ENCODE results near the gene PYCARD.

The PYCARD gene

DNA sequence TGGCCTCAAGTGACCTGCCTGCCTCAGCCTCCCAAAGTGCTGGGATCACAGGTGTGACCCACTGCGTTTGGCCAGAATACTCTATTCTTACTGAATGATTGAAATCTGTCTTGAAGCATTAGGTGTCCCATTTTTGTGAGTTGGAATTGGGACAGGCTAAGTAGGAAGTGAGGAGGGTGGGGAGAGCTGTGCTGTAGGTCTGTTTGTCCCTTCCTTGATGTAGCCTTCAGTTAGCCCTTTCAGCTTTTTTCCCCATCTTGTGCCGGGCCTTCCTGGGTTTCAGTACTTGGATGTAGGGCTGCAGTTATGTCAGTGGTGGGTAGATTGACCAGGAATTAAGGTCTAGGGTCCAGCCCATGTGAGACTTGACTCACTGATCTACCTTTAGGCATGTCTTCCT lies 8.7 kb downstream of the PYCARD start:
- 0 out of 2 replicates have a peak, but pooled peaks cover 1% of the 10 kb centered on the region for H3K4me1 ChIP-seq (ENCODE audit: low read length)
- peaks cover 74% of the 10 kb centered on the region for H3K36me3 ChIP-seq (replicated peaks; ENCODE audit: low read depth, low read length)
- no peak overlapping the region for H3K9ac ChIP-seq (ENCODE audit: low read length)
- H3K79me2 ChIP-seq (ENCODE audit: low read length) = peaks cover 41% of the 10 kb centered on the region
- no peak overlapping the region for H3K4me2 ChIP-seq (ENCODE audit: low read length)
- peaks cover 81% of the 10 kb centered on the region for H4K20me1 ChIP-seq (ENCODE audit: insufficient read depth, low read length)
- TF ChIP-seq, protein P1, sequence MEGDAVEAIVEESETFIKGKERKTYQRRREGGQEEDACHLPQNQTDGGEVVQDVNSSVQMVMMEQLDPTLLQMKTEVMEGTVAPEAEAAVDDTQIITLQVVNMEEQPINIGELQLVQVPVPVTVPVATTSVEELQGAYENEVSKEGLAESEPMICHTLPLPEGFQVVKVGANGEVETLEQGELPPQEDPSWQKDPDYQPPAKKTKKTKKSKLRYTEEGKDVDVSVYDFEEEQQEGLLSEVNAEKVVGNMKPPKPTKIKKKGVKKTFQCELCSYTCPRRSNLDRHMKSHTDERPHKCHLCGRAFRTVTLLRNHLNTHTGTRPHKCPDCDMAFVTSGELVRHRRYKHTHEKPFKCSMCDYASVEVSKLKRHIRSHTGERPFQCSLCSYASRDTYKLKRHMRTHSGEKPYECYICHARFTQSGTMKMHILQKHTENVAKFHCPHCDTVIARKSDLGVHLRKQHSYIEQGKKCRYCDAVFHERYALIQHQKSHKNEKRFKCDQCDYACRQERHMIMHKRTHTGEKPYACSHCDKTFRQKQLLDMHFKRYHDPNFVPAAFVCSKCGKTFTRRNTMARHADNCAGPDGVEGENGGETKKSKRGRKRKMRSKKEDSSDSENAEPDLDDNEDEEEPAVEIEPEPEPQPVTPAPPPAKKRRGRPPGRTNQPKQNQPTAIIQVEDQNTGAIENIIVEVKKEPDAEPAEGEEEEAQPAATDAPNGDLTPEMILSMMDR (IDR thresholded peaks at IDR 0.05; ENCODE audit: low read depth, low read length) = no peak
- TF ChIP-seq EZH2phosphoT487 (IDR thresholded peaks at IDR 0.05; ENCODE audit: low read depth) = no peak
- H3K9me3 ChIP-seq (ENCODE audit: insufficient read depth, low read length) = no peaks in the 10 kb centered on the region
- H3K4me3 ChIP-seq (ENCODE audit: low read length) = no peak overlapping the region
- H2AFZ ChIP-seq (ENCODE audit: low read depth, low read length) = no peak overlapping the region
- no peak overlapping the region for H3K27ac ChIP-seq (ENCODE audit: low read length)
- no peaks in the 10 kb centered on the region for H3K27me3 ChIP-seq (ENCODE audit: low read depth, low read length)

DNA sequence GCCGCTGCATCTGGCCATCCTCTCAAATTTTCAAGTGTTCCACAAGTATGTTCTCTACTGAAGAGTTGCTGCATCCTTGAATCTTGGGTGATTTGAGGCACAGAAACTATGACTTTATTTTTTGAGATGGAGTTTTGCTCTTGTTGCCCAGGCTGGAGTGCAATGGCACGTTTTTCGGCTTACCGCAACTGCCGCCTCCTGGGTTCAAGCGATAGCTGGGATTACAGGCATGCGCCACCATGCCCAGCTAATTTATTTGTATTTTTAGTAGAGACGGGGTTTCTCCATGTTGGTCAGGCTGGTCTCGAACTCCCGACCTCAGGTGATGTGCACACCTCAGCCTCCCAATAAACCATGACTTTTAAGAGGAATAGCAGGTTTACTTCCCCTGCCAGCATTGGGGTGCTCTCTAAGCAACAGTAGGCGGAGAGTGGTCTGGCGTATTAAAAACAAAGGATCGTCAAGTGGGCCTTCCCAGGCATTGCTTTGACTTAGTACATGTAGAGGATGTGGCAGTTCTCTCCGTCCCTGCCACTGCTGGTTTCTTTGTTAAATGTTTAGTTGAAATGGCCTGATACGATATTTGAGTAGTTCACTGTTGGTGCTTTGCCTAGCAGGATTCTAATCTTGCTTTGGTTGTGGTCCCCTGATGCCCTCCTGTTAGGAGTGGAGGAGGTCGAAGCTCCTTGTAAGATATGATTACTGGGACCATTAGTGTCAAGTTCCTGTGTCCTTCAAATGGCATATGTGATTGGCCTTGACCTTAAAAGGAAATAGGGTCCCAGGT lies 9.5 kb downstream of the PYCARD start:
- TF ChIP-seq, protein P1 (IDR thresholded peaks at IDR 0.05; ENCODE audit: low read depth, low read length) = no peak
- TF ChIP-seq EZH2phosphoT487 (IDR thresholded peaks at IDR 0.05; ENCODE audit: low read depth) = no peak
- Histone ChIP-seq H3K9ac (ENCODE audit: low read length) (no peak overlapping the region), H3K27me3 (ENCODE audit: low read depth, low read length) (no peaks in the 10 kb centered on the region), H2AFZ (ENCODE audit: low read depth, low read length) (no peak overlapping the region), H3K4me2 (ENCODE audit: low read length) (no peak overlapping the region), H3K27ac (ENCODE audit: low read length) (no peak overlapping the region), H3K79me2 (ENCODE audit: low read length) (peaks cover 49% of the 10 kb centered on the region), H3K4me3 (ENCODE audit: low read length) (no peak overlapping the region), H3K9me3 (ENCODE audit: insufficient read depth, low read length) (no peaks in the 10 kb centered on the region), H3K4me1 (ENCODE audit: low read length) (0 out of 2 replicates have a peak, but pooled peaks cover 2% of the 10 kb centered on the region), H4K20me1 (ENCODE audit: insufficient read depth, low read length) (peaks cover 81% of the 10 kb centered on the region), H3K36me3 (replicated peaks; ENCODE audit: low read depth, low read length) (peaks cover 82% of the 10 kb centered on the region)

DNA sequence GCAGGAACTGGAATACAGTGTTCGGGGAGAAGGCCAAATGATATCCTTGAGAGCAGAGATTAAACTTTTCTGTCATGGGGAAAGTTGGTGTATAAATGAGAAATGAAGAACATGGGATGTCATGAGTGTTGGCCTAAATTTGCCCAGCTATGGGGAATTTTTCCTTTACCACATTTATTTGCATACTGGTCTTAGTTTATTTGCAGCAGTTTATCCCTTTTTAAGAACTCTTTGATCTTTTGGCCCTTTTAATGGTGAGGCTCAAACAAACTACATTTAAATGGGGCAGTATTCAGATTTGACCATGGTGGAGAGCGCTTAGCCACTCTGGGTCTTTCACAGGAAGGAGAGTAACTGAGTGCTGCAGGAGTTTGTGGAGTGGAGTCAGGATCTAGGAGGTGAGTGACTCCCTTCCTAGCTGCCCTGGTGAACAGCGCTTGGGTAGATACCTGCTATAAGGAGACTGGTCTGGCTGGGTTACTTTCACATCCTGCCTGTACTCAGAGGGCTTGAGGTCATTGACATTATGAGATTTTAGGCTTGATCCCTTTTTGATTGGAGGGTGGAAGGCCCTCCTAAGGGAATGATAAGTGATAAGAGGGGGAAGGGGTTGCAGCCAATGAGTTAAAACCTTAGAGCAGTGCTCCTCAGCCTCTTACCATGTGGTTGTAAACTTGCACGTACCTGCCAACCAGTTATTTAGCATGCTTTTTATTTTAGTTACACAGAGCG lies 10.7 kb downstream of the PYCARD start:
- Histone ChIP-seq H2AFZ (ENCODE audit: low read depth, low read length) (no peak overlapping the region), H3K9ac (ENCODE audit: low read length) (no peak overlapping the region), H4K20me1 (ENCODE audit: insufficient read depth, low read length) (peaks cover 89% of the 10 kb centered on the region), H3K27me3 (ENCODE audit: low read depth, low read length) (no peaks in the 10 kb centered on the region), H3K4me2 (ENCODE audit: low read length) (no peak overlapping the region), H3K36me3 (replicated peaks; ENCODE audit: low read depth, low read length) (peaks cover 94% of the 10 kb centered on the region), H3K4me1 (ENCODE audit: low read length) (0 out of 2 replicates have a peak, but pooled peaks cover 2% of the 10 kb centered on the region), H3K9me3 (ENCODE audit: insufficient read depth, low read length) (no peaks in the 10 kb centered on the region), H3K79me2 (ENCODE audit: low read length) (peaks cover 61% of the 10 kb centered on the region), H3K27ac (ENCODE audit: low read length) (no peak overlapping the region), H3K4me3 (ENCODE audit: low read length) (no peak overlapping the region)
- TF ChIP-seq EZH2phosphoT487 (IDR thresholded peaks at IDR 0.05; ENCODE audit: low read depth) = no peak
- TF ChIP-seq, protein P1 (IDR thresholded peaks at IDR 0.05; ENCODE audit: low read depth, low read length) = no peak

DNA sequence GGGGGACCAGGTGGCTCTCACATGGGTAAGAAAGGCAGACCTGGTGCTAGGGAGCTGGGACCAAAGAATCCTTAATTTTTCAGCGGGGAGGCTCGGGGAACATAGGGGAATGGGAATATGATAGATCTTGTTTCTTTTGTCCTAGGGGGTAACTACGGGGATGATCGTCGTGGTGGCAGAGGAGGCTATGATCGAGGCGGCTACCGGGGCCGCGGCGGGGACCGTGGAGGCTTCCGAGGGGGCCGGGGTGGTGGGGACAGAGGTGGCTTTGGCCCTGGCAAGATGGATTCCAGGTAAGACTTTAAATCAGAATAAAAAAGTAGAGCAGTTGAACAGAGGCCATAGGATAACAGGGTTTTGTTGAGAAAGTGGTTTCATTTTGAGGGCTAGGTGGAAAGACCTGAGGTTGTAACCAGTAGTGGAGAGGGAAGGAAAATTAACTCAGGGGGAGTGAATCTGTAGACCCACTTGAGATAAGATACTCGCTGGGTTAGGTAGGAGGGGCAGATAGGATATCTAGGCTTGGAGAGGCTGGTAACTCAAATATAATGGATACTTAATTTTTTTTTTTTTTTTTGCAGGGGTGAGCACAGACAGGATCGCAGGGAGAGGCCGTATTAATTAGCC lies 11.6 kb downstream of the PYCARD start:
- Histone ChIP-seq H3K4me3 (ENCODE audit: low read length) (no peak overlapping the region), H3K9ac (ENCODE audit: low read length) (no peak overlapping the region), H3K4me2 (ENCODE audit: low read length) (no peak overlapping the region), H3K4me1 (ENCODE audit: low read length) (0 out of 2 replicates have a peak, but pooled peaks cover 2% of the 10 kb centered on the region), H3K36me3 (replicated peaks; ENCODE audit: low read depth, low read length) (peaks cover 99% of the 10 kb centered on the region), H3K9me3 (ENCODE audit: insufficient read depth, low read length) (no peaks in the 10 kb centered on the region), H3K27me3 (ENCODE audit: low read depth, low read length) (no peaks in the 10 kb centered on the region), H4K20me1 (ENCODE audit: insufficient read depth, low read length) (peaks cover 94% of the 10 kb centered on the region), H3K79me2 (ENCODE audit: low read length) (peaks cover 70% of the 10 kb centered on the region), H3K27ac (ENCODE audit: low read length) (no peak overlapping the region), H2AFZ (ENCODE audit: low read depth, low read length) (no peak overlapping the region)
- TF ChIP-seq, protein P1 (IDR thresholded peaks at IDR 0.05; ENCODE audit: low read depth, low read length) = no peak
- TF ChIP-seq EZH2phosphoT487 (IDR thresholded peaks at IDR 0.05; ENCODE audit: low read depth) = no peak
